ENCODE data around the gene NAALADL2. TPM values are rescaled to one million over a fixed set of nuclear protein-coding genes. Genes with fewer than 3 reads are reported as not detected.

The NAALADL2 gene
- total RNA-seq, 1 donor from 2014 or later = 2.9 TPM

DNA sequence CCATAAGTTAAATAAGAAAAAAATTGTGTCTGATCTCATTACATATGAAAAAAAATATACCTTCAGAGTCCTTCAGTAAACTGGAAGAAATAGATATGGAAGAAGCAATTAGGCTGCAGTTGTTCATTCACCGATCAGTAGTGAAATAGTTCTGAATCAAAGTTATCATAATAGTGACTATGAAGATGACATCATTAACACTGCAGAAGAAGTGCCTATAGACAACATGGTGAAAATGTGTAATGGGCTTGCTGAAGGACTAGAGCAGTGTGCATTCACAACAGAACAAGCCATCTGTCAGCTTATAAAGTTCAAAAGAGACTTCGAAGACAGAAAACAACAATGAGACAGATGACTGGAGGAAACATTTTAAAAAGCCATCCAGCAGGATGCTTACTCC, 144.5 kb downstream of the NAALADL2 start:
- TF ChIP-seq CTCF (conservative IDR thresholded peaks at IDR 0.05; ENCODE audit: low read depth, low read length) = no peak
- H3K4me3 ChIP-seq (ENCODE audit: low read depth, low read length) = no peak overlapping the region
- DNase-seq (ENCODE audit: low read depth) = no peak

DNA sequence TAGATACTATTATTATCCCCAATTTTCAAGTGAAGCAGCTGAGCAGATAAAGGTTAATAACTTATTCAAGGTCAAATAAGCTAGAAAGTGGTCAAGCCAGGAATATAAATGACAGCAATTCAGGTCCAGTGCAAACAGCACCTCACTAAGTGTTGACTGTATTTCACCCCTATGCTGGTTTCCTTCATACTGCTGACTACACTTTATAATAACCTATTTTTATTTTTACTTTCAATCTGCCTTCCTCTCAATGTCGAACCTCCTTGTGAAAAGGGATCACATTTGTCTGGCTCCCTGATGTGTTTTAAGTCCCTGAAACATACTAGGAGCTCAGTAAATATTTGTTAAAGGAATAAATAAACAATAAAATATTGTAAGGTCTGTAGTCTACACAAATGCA, 146.1 kb downstream of the NAALADL2 start:
- DNase-seq (ENCODE audit: low read depth) = no peak
- TF ChIP-seq CTCF (conservative IDR thresholded peaks at IDR 0.05; ENCODE audit: low read depth, low read length) = no peak
- no peak overlapping the region for H3K4me3 ChIP-seq (ENCODE audit: low read depth, low read length)

DNA sequence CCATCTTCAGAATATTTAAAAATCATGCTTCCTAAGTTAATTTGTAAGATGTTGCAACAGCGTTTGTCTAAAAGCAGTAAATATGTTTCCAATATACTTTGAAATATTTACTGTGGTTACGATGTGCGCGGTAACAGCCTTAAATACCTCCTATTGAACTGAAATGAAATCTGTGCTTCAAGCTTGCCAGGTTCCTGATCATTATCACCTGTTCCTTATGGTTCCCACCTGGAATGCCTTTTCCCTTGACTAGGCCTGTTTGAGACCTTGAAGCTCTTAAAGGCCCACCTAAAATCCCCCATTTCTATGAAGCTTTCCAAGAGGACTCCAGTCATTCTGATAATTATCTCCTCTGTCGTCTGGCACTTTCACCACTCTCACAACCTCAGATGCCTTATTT, 146.7 kb downstream of the NAALADL2 start:
- no peak for TF ChIP-seq CTCF (conservative IDR thresholded peaks at IDR 0.05; ENCODE audit: low read depth, low read length)

DNA sequence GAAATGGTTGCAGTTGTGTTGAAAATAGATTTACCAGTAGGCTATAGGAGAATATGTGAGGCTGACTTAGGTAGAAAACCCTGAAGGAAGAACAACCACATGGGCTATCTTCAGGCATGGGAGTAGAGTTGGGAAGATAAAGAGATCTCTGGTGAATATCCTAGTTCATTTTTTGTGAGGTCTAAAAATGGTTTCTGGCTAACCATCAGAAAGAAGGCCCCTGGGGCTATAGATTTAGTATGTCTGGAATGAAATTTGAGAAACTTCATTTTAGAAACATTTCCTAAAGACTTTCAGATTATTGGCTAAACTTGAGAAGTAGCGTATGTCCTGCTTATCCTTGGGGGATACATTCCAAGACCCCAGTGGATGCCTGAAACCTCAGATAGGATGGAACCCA, 148.2 kb downstream of the NAALADL2 start:
- DNase-seq (ENCODE audit: low read depth) = no peak
- H3K4me3 ChIP-seq (ENCODE audit: low read depth, low read length) = no peak overlapping the region
- no peak for TF ChIP-seq CTCF (conservative IDR thresholded peaks at IDR 0.05; ENCODE audit: low read depth, low read length)

More for the DNA sequence above, 146.7 kb downstream of the NAALADL2 start:
- no peak overlapping the region for H3K4me3 ChIP-seq (ENCODE audit: low read depth, low read length)
- no peak for DNase-seq (ENCODE audit: low read depth)

GRCh38 chr3:175009295-175009694, 150.2 kb downstream of the NAALADL2 start:
- no peak for DNase-seq (ENCODE audit: low read depth)
- no peak overlapping the region for H3K4me3 ChIP-seq (ENCODE audit: low read depth, low read length)
- no peak for TF ChIP-seq CTCF (conservative IDR thresholded peaks at IDR 0.05; ENCODE audit: low read depth, low read length)

DNA sequence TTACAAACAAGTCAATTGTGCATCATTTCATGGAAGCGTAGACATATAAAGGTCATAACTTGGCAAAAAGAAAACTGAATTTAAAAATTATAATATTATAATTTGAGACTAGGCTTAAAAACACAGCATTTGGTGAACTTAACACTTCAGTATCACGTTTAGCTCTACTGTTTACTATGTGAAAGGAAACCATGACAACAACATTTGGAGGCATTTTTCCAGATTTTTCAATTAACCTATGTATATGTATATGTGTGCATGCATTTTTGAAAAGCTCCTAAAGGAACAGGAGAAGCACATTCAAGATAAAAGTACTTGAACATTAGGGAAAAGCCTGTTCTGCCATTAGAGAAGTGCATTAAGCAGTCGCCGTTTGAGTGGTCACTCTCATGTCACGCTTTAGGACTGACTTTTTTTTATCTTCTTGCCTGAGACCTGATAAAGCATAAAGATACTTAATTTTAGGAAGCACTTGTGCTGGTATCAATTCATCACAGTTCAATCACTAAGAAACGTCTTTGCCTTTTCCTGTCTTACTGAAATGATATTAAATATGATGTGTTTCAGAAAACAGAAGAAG, 156.0 kb downstream of the NAALADL2 start:
- no peak overlapping the region for H3K4me3 ChIP-seq (ENCODE audit: low read depth, low read length)
- no peak for TF ChIP-seq CTCF (conservative IDR thresholded peaks at IDR 0.05; ENCODE audit: low read depth, low read length)
- no peak for DNase-seq (ENCODE audit: low read depth)

DNA sequence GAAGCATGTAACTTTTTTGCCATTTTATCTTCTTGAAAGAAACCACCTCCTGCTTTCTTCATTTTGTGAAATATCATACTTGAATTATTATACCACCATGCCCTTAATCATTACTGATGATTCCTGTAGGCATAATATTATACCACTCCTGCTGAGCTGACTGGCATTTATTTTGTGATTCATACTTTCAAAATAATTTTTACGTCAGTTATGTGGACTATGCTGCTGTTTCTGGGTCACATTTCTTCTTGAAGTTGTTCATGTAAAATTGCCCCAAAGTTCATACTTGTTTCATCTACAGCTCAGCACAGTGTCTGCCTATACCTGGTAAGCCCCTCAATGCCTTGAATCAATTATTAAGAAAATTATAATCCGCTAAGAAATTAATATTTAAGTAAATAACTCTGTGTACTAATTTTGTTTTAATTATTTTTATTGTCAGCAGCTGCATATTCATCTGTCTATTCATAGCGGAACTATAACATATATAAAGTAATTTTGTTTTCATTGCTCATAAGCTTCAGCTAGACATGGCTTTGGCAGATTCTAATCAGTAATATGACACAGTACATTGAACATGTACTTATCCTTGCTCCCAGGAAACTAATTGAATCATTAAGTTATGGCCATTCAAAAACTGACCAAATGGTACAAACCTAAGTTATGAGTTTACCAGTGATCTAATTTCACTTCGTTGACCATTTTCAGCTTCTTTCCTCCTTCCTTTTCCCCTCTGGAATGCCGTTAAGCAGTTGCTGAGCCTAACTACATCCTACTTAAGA, 160.0 kb downstream of the NAALADL2 start:
- no peak overlapping the region for H3K4me3 ChIP-seq (ENCODE audit: low read depth, low read length)
- TF ChIP-seq CTCF (conservative IDR thresholded peaks at IDR 0.05; ENCODE audit: low read depth, low read length) = no peak
- DNase-seq (ENCODE audit: low read depth) = no peak

All from epithelial cell of proximal tubule (primary cell).